A549 (cell line): ENCODE results near the gene IL12A. TPM values are rescaled to one million over a fixed set of nuclear protein-coding genes. Genes with fewer than 3 reads are reported as not detected.

ENCODE experiments used
- ATAC-seq, 2 experiments: fragments of 200-7000 bp in 1 of 2; fragments of >200 bp in 1 of 2; cut with Nextera tagmentation in 1 of 2; cut with Tn5 transposase in 1 of 2; 3 replicates each; pipeline versions ENCODE4 v1.8.0 to v1.9.1; 2018 to 2020; ENCODE audit warnings: mild to moderate bottlenecking in 1 of 2, moderate library complexity in 1 of 2
- CTCF ChIA-PET: fragments of 300-600 bp; sonication (Branson Sonifier 250); formaldehyde crosslinking; extraction: SDS; loops from one replicate; lab custom pipeline; 2021; ENCODE audit warnings: antibody characterized with exemption, inconsistent platforms; lab: Yijun Ruan, JAX
- POLR2A ChIA-PET: fragments of 350-600 bp; formaldehyde crosslinking; extraction: SDS; loops from one replicate; lab custom pipeline; 2021; ENCODE audit warnings: antibody characterized with exemption, inconsistent platforms; lab: Yijun Ruan, JAX
- DNase-seq, 2 experiments: peaks; one replicate each; pipeline versions ENCODE4 v3.0.0 to v3.0.0-alpha.2; 2011 to 2016; ENCODE audit warnings: low read depth in 1 of 2, low spot score in 1 of 2
- FAIRE-seq: peaks from 2 replicates; lab custom pipeline; 2011; peaks lifted over from hg19 to GRCh38; lab: Jason Lieb, UNC
- H3K27ac ChIP-seq, 2 experiments: fragments of >200 bp; sonication (Bioruptor Twin); formaldehyde crosslinking; 3 replicates each; pipeline ENCODE4 v1.5.1; 2016 to 2017
- H3K4me1 ChIP-seq: fragments of >200 bp; sonication (Bioruptor Twin); formaldehyde crosslinking; 3 replicates; pipeline ENCODE4 v1.6.1; 2016
- H3K4me2 ChIP-seq: fragments of >200 bp; sonication (Bioruptor Twin); formaldehyde crosslinking; 3 replicates; pipeline ENCODE4 v1.6.1; 2016
- H3K4me3 ChIP-seq: fragments of >200 bp; sonication (Bioruptor Twin); formaldehyde crosslinking; 3 replicates; pipeline ENCODE4 v1.5.1; 2016
- H3K9me3 ChIP-seq: fragments of >200 bp; sonication (Bioruptor Twin); formaldehyde crosslinking; 3 replicates; pipeline ENCODE4 v1.6.1; 2016
- ATOH8 ChIP-seq: fragments of 250-450 bp; sonication (Bioruptor Pico); IDR thresholded peaks from 2 replicates; pipeline ENCODE4 v1.5.0; 2020; ENCODE audit warnings: low read depth, mild to moderate bottlenecking, moderate library complexity
- CBX8 ChIP-seq: fragments of 200-600 bp; sonication (generic); IDR thresholded peaks from 2 replicates; pipeline ENCODE4 v1.6.1; 2016
- FOSB ChIP-seq: fragments of 250-450 bp; sonication (Bioruptor Pico); IDR thresholded peaks from 2 replicates; pipeline ENCODE4 v1.5.0; 2020; ENCODE audit warnings: mild to moderate bottlenecking, moderate library complexity
- GATA3 ChIP-seq: IDR thresholded peaks from 2 replicates; pipeline ENCODE4 v1.6.1; 2012; ENCODE audit warnings: borderline replicate concordance
- HDAC2 ChIP-seq: fragments of 200-600 bp; sonication (generic); IDR thresholded peaks from 2 replicates; pipeline ENCODE4 v1.6.1; 2016
- HEYL ChIP-seq: fragments of 250-450 bp; sonication (Bioruptor Pico); IDR thresholded peaks from 2 replicates; pipeline ENCODE4 v1.8.0; 2021; ENCODE audit warnings: mild to moderate bottlenecking, moderate library complexity
- HOXA7 ChIP-seq: fragments of 250-450 bp; sonication (Bioruptor Pico); IDR thresholded peaks from 2 replicates; pipeline ENCODE4 v1.5.0; 2020; ENCODE audit warnings: mild to moderate bottlenecking, moderate library complexity
- HOXB13 ChIP-seq: fragments of 250-450 bp; sonication (Bioruptor Pico); IDR thresholded peaks from 2 replicates; pipeline ENCODE4 v1.5.0; 2020; ENCODE audit warnings: low read depth, mild to moderate bottlenecking, moderate library complexity
- JUNB ChIP-seq: fragments of >200 bp; sonication (Bioruptor Twin); formaldehyde crosslinking; IDR thresholded peaks from 2 replicates; pipeline ENCODE4 v1.6.1; 2016
- MAFK ChIP-seq: fragments of 450-650 bp; IDR thresholded peaks from 2 replicates; pipeline ENCODE4 v1.6.1; 2014; ENCODE audit not compliant: partially characterized antibody
- MAZ ChIP-seq: fragments of 150-350 bp; IDR thresholded peaks from 2 replicates; pipeline ENCODE4 v1.6.1; 2014; ENCODE audit warnings: antibody characterized with exemption, low read depth, low read length, borderline replicate concordance
- MYC ChIP-seq: IDR thresholded peaks from 2 replicates; pipeline ENCODE4 v1.6.1; 2012; ENCODE audit warnings: mild to moderate bottlenecking, inconsistent platforms, low read length, improper control_type of control experiment, borderline replicate concordance
- NFE2L2 ChIP-seq: fragments of 150-350 bp; conservative IDR thresholded peaks from 2 replicates; pipeline ENCODE4 v1.6.1; 2014; ENCODE audit warnings: low read length
- NR3C1 ChIP-seq: fragments of >200 bp; sonication (Bioruptor Twin); formaldehyde crosslinking; IDR thresholded peaks from 3 replicates; pipeline ENCODE4 v1.6.1; 2017
- SMC3 ChIP-seq: fragments of >200 bp; sonication (Bioruptor Twin); formaldehyde crosslinking; IDR thresholded peaks from 3 replicates; pipeline ENCODE4 v1.6.1; 2018; ENCODE audit warnings: inconsistent platforms
- WGBS: methylation state at CpG from one replicate; pipeline ENCODE4 v1.1.6; 2017; ENCODE audit errors: missing lambda C conversion rate; 5-methylcytosine and 5-hydroxymethylcytosine counted together
- polyA plus RNA-seq, 4 experiments: library from polyadenylated mRNA; depleted of rRNA in 3 of 4; stranded (reverse); fragments of >200 nt; fragmentation: RNase III in 1 of 4; extraction: RNeasy Plus Mini Kit Qiagen cat#74134 plus additional on column Dnase treatment in 1 of 4; gene quantifications; 2 replicates in 3 of 4; 3 replicates in 1 of 4; pipeline ENCODE4 v1.2.3, GENCODE V29; 2011 to 2017
- TF ChIP-seq, protein P1 (sequence below): fragments of 200-600 bp; sonication (generic); IDR thresholded peaks from 2 replicates; pipeline ENCODE4 v1.6.1; 2016; ENCODE audit warnings: antibody characterized with exemption, mild to moderate bottlenecking, moderate library complexity
- TF ChIP-seq, protein P2 (sequence below): fragments of >200 bp; sonication (Bioruptor Twin); formaldehyde crosslinking; IDR thresholded peaks from 3 replicates; pipeline ENCODE4 v1.6.1; 2016
- TF ChIP-seq, protein P3 (sequence below): fragments of >200 bp; sonication (Bioruptor Twin); formaldehyde crosslinking; IDR thresholded peaks from 2 replicates; pipeline ENCODE4 v1.6.1; 2016

IL12A gene
- polyA plus RNA-seq, 2 of the 4 experiments (the other 2 are of a cell fraction) = 1.3 to 1.7 TPM

DNA sequence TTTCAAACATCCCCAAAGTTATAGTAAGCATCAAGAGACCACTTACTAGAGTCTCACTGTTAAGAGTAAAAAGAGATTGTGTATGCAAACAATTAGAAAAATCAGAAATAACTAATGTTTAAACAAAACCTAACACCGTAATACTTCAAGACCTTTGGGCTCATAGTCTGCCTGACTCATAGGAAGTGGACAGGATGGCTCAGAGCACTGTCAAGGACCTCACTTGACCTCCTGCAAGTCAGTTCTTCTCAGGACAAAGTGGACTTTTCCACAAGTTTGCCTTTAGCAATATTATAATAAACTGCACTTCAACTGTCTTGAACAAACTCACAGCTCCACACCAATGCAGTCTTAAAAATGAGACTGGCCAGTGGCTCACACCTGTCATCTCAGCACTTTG is 34.8 kb downstream of the IL12A start (continued):
- TF ChIP-seq, protein P1, sequence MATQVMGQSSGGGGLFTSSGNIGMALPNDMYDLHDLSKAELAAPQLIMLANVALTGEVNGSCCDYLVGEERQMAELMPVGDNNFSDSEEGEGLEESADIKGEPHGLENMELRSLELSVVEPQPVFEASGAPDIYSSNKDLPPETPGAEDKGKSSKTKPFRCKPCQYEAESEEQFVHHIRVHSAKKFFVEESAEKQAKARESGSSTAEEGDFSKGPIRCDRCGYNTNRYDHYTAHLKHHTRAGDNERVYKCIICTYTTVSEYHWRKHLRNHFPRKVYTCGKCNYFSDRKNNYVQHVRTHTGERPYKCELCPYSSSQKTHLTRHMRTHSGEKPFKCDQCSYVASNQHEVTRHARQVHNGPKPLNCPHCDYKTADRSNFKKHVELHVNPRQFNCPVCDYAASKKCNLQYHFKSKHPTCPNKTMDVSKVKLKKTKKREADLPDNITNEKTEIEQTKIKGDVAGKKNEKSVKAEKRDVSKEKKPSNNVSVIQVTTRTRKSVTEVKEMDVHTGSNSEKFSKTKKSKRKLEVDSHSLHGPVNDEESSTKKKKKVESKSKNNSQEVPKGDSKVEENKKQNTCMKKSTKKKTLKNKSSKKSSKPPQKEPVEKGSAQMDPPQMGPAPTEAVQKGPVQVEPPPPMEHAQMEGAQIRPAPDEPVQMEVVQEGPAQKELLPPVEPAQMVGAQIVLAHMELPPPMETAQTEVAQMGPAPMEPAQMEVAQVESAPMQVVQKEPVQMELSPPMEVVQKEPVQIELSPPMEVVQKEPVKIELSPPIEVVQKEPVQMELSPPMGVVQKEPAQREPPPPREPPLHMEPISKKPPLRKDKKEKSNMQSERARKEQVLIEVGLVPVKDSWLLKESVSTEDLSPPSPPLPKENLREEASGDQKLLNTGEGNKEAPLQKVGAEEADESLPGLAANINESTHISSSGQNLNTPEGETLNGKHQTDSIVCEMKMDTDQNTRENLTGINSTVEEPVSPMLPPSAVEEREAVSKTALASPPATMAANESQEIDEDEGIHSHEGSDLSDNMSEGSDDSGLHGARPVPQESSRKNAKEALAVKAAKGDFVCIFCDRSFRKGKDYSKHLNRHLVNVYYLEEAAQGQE = no peak
- TF ChIP-seq, protein P2, sequence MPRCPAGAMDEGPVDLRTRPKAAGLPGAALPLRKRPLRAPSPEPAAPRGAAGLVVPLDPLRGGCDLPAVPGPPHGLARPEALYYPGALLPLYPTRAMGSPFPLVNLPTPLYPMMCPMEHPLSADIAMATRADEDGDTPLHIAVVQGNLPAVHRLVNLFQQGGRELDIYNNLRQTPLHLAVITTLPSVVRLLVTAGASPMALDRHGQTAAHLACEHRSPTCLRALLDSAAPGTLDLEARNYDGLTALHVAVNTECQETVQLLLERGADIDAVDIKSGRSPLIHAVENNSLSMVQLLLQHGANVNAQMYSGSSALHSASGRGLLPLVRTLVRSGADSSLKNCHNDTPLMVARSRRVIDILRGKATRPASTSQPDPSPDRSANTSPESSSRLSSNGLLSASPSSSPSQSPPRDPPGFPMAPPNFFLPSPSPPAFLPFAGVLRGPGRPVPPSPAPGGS = no peak
- TF ChIP-seq HDAC2 = no peak
- TF ChIP-seq MAZ = no peak

- peak overlapping the region; percentile 48 to 72; a peak in 5 of 6 replicates for H3K27ac ChIP-seq
- H3K9me3 ChIP-seq = no peaks in the 10 kb centered on the region
- peak; percentile 83 for FAIRE-seq
- H3K4me1 ChIP-seq = peaks cover 19% of the 10 kb centered on the region
- ChIA-PET CTCF (interaction anchor here (0.7 to 3.0 kb wide), 5 partner anchors 11 to 385 kb away, joined by 3 to 11 read pairs (median 3); partner anchors contain the start of gene C3orf80), POLR2A (no interaction called here)
- DNase-seq = peak in 1 of 2 experiments; percentile 23
- WGBS = 65% methylated on average over 6 of the region's 6 CpGs
- TF ChIP-seq NFE2L2 (peak; percentile 89), MAFK (peak; percentile 90), HOXA7 (CRISPR knock-in tag) (no peak)
- peak; percentile 44 to 63; a peak in 3 of 6 replicates for ATAC-seq
- H3K4me2 ChIP-seq = peak overlapping the region; percentile 10; the same call in 1 of the 3 replicates
- no peak overlapping the region for H3K4me3 ChIP-seq
These were observed 39.0 kb downstream of the IL12A start for GRCh38 chr3:160027541-160028195.

DNA sequence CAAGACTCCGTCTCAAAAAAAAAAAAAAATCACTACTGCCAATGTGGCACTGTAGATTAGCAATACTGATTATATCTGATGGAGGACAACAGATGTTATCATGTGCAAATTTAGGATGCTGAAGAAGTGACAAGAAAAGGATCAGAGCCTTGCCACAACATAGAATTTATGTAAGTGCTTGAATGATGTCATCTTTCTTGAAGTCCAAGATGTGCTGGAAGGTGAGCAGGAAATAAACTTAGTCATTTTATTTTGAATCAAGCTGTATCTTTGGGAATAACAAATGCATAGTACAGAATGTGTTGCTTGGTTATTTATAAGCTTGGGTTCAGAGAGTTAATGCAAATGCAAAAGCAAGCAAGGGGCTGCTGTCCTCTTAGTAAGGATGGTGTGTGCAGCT is 47.1 kb downstream of the IL12A start:
- Histone ChIP-seq H3K4me1 (peaks cover 13% of the 10 kb centered on the region; the same call in 2 of the 3 replicates), H3K9me3 (no peaks in the 10 kb centered on the region), H3K4me3 (no peak overlapping the region), H3K27ac (peak overlapping the region in 1 of 2 experiments; percentile 22; a peak in 1 of 6 replicates), H3K4me2 (no peak overlapping the region)
- WGBS = 81% methylated on average over 1 of the region's 1 CpG
- ChIA-PET POLR2A (no interaction called here), CTCF (interaction anchor here (0.6 to 1.7 kb wide), 4 partner anchors 127 to 1392 kb away, joined by 3 to 8 read pairs (median 4); partner anchors contain the start of gene C3orf80)
- ATAC-seq = no peak
- no peak for FAIRE-seq
- no peak for DNase-seq
- no peak for TF ChIP-seq HOXB13
- TF ChIP-seq MYC = no peak
- no peak for TF ChIP-seq CBX8
- no peak for TF ChIP-seq FOSB (CRISPR knock-in tag)
- TF ChIP-seq SMC3 = no peak
- TF ChIP-seq, protein P3, sequence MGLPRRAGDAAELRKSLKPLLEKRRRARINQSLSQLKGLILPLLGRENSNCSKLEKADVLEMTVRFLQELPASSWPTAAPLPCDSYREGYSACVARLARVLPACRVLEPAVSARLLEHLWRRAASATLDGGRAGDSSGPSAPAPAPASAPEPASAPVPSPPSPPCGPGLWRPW = no peak
- no peak for TF ChIP-seq MAFK
- TF ChIP-seq, protein P1 = no peak
- no peak for TF ChIP-seq JUNB
- TF ChIP-seq HEYL (CRISPR knock-in tag) = no peak
- no peak for TF ChIP-seq NR3C1
- no peak for TF ChIP-seq ATOH8 (CRISPR knock-in tag)
- no peak for TF ChIP-seq GATA3
